HG02870 (cell line): Measurements from ENCODE around the gene MCTP1.
"Not testable (repeated sequence)": the region's sequence is repeated elsewhere in the genome, so short reads cannot be mapped to it uniquely, and the experiment has no call there.

Source experiments
- ATAC-seq: cut with Tn5 transposase; IDR thresholded peaks from one replicate; pipeline ENCODE4 v1.9.1; 2021; ENCODE audit warnings: mild to moderate bottlenecking, moderate library complexity; ENCODE audit not compliant: unreplicated experiment

MCTP1 gene

DNA sequence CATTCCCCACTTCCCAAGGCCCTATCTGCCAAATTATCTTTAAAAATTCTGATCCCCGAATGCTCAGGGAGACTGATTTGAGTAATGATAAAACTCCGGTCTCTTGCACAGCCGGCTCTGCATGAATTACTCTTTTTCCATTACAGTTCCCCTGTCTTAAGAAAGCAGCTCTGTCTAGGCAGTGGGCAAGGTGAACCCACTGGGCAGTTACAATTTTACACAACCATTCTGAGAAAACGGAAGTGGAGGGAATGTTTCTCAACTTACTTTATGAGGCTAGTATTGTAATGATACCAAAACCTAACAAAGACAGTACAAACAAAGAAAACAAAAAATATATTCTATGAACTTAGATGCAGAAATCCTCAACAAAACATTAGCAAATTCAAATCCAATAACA lies 100.0 kb downstream of the MCTP1 start:
- no peak for ATAC-seq

DNA sequence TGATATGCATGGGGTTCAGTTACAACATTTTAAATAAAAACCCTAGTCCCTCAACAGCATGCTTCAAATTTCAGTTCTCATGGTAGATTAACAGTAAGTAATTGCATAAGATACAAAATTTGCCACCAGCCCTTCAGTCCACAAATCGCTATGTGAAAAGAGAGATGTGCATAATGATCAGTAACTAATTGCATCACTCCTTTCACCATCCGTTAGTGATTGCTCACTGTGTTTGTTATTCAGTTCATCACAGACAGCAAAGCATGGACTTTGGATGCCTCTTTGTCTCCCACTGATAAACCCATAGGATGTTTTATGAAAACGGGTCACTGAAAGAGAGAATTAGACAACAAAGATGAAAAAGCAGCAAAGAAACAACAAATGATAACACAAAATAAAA lies 103.2 kb downstream of the MCTP1 start:
- no peak for ATAC-seq

DNA sequence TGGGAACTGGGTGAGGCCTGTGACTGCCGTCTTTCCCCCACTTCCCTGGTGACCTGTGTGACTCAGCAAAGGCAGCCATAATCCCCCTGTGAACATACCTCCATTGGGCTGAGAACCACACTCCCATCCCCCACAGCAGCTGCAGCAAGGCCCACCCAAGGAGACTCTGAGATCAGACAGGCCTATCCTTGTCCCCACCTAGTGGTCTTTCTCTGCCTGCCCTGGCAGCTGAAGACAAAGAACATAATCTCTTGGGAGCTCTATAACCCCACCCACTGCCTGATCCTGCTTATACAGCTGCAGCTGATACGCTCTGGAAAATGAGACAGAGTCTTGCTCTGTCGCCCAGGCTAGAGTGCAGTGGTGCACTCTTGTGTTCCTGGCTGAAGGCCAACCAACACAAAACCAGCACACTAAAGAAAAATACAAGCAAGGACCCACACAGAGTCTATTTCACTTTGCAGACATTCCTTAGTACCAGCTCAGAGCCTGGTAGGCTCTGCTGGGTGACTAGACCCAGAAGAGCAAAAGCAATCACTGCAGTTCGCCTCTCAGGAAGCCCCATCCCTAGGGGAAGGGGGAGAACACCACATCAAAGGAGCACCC lies 106.7 kb downstream of the MCTP1 start:
- no peak for ATAC-seq

DNA sequence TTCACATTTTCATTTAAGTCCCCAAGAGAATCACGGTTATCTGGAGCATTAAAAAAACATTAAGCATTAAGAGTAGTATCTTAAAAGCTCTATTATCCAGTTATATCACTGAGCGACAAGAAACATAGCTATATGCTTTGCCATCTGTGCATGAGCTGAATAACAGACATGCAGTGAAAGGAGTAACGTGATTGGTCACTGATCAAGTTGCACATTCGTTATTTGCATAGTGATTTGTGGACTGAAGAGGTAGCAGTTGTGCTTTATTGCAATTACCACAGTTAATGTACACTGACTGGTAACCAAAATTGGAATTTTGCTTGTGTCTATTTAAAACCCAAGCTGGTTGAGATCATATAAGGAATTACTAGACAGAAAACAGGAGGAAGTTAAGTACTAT lies 107.4 kb downstream of the MCTP1 start:
- no peak for ATAC-seq

DNA sequence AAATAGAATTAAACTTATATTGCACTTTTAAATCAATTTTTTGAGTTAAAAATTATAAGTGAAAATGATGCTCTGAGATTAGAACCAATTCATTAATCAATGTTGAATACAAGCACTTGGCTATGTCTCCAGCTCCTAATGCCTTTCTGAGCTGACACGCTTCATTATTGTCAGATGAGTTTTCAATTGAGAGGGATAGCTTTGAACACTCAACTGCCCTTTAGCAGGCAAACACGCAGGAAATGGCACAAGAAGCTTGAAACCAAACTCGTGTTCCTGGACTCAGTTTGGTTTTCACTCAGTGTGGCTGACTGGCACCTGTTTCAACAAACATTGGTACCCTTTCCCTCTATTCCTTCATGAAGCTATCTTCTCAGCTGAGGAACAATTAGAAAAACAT lies 109.8 kb downstream of the MCTP1 start:
- ATAC-seq = no peak

DNA sequence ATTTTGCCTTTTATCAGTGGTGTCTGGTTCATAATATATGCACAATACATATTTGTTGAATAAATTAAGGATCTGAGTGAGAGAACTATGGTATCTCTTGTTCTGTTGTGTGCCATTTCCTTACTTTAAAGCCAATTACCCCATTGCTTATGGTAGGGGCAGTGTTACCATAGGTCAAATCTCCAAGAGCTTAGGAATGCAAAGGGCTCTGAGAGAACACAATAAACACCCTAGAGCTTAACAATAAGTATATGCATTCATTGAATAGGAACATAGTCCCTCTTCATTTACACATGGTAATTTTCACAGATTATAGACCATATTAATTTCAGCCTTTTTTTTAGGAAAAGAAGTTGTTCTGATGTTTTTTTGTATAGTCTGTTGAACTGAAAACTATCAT lies 112.2 kb downstream of the MCTP1 start:
- ATAC-seq = no peak

DNA sequence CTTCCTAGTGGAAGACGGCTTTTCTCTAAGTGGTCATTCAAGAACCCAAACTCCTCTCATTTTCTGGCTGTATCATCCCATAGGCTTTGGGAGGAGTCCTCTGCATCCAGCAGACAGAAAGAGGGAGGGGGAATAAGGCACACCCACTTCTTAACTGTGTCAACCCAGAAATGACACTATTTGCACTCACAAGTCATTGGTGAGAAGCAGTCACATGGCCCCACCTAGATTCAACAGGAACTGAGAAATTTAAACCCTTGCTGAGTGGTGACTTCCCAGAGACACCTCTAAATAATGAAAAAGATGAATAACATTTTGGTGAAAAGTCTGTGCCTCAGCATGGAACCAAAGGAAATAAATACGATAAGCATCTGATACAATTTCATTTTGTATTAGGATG lies 120.0 kb downstream of the MCTP1 start:
- no peak for ATAC-seq

DNA sequence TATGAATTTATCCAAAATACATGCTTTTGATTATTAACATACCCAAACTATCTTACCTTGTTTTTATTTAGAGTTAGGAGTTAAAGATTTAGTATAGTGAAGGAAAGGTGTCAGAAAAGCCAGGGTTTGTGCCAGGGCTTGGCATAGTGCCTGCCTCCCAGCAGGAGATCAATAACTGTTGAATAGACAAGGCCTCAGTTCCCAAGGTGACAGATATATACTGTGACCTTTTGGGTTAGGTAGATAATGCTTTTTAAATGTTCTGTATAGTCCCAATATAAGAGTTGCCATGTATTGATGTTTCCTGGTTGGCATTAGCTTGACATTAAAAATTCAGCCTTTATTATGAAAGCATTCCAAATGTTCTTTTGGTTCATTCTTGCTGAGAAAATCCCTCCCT lies 121.8 kb downstream of the MCTP1 start:
- no peak for ATAC-seq

DNA sequence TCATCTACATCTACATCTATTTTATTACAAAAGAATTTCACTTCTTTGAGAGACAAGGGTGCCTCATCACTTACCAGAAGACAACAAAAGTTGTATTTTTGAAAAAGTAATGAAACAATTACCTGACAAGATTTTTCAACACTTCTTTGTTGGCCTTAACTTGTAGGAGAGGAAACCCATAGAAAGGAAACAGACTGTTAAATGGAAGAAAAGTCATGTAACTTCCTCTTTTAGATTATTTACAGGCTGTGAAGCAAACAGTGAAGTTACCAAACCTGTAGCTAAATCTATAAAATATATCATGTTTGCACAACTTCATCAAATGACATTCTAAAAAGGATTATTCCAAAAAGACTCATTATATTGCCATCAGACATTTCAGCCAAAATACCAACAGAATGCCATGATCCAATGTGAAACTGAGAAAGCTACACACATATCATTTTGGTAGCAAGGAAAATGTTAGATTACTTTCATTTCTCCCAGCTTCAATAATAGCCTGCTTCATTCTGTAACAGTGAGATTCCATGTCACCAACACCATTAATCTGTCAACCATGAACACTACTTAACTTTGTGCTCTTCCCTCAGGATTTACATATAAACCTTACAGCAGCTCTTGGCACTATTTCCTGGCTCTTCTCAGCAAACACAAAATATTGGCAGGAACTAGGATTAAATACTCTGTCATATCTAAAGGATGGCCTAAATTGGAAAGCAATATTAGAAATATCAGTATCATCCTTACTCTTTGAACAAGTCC lies 122.5 kb downstream of the MCTP1 start:
- ATAC-seq = no peak

DNA sequence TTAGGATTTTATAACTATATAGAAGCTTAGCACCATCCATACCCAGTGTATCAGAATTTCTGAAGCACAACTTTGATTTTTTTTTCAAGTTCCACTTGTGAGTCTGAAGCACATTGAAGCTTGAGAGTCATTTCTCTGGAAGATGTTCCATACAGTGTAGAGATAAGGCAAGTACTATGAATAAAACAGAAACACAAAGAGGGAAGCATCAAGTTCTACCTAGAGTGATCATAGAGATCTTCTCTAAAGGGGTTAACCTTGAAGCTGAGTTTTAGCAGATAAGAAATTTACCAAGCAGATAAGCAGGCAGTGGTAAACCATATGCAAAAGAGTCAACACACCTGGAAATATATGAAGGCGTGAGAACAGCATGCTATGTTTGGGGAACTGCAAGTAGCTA lies 125.3 kb downstream of the MCTP1 start:
- ATAC-seq = no peak

DNA sequence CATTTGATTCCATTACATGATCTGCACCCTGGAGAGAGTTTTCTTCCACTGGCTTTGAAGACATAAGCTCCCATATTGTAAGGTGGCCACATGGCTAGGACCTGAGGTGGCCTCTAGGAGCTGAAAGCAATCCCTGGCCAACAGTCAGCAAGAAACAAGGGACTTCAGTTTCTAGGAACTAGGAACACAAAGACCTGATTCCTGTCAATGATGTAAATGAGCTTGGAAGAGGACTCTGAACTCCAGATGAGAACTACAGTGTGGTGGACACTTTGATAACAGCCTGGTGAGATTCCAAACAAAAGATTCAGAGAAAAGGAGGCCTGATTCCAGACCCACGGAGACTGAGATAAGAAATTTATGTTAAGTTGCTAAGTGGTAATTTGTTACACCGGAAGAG lies 129.0 kb downstream of the MCTP1 start:
- no peak for ATAC-seq

DNA sequence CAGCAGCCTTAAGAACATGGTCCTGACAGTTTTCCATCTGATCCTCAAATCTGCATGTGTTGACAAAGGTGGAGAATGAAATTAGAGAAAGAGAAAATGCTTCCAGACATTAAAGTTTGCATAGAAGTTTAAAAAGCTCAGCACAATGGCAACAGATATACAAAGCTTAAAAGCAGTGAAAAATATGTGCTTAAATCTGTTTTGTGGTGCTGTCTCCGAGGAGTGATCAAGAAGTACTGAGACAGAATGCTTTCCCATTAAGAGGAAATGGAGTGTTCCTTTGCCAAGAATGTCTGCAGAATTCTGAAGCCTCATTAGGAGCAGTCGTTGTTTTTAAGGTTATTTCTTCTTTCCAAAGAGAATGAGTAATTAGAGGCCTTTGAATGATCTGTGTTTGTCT lies 131.4 kb downstream of the MCTP1 start:
- no peak for ATAC-seq

DNA sequence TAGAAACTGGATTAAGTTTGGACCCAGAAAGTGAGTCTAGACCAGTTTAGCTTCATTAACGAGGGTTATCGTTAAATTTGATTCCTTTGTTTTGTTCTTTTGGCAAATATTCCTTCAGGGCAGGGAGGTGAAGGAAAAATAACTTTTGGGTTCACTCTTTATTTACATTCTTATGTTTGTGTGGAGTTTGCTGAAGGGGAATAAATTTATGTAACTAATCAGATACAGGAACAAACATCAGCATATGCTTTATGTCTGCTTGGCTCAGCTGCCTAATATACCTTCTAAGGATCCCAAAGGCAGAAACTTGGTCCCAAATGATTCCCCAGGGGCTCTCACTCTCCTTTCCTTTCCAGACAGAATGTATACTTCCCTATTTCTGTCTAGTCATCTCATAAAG lies 132.4 kb downstream of the MCTP1 start:
- no peak for ATAC-seq

DNA sequence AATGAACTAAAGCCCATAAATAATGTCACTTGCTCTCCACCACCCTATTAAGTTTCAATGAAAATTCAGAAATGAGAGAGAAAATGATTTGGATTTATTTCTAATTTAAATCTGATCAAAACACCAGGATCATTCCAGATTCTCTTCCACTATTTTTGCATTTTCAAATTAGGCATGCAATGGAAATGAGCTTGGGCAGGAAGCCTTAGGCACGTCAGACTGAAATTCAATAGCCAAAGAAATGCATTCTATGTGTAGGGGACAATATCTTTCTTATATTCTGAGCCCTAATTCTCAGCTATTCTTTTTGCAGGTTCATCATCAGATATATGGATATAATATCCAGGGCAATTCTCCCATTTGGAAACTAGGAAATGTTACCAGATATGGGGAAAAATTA lies 132.8 kb downstream of the MCTP1 start:
- ATAC-seq = no peak

DNA sequence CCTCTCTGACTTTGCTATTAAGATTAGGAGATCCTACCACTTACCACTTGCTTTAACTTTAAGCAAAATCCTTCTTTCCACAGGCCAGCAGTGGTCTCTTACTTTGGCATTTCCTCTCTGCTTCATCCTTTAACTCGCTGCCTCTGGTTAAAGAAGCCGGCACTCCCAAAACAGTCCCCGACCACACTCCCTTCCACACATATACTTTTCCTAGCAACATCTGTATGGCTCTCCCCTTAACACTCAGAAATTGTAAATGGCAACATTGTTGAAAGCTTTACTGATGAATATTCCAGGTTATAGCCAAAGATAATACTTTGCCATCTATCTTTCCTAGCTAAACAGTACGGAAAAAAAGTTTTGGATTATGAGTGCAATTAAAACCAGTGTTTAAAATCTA lies 133.2 kb downstream of the MCTP1 start:
- no peak for ATAC-seq

DNA sequence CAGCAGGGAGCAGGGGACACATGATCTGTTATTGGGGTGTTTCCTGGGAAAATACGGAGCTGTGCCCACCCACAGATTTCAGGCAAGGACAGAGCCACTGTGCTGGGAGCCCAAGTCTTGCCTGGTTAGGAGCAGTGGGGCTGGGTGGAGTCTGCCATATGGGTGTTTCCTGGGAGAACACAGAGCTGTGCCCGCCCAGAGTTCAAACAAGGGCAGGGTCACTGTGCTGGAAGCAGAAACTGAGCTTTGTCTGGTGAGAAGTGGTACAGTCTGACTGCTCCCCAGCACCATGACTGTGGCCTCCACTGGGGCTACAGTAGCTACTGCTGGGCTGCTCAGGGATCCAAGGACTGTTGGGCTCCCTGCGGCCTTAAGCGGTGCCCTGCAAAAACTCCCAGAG lies 135.5 kb downstream of the MCTP1 start:
- no peak for ATAC-seq

DNA sequence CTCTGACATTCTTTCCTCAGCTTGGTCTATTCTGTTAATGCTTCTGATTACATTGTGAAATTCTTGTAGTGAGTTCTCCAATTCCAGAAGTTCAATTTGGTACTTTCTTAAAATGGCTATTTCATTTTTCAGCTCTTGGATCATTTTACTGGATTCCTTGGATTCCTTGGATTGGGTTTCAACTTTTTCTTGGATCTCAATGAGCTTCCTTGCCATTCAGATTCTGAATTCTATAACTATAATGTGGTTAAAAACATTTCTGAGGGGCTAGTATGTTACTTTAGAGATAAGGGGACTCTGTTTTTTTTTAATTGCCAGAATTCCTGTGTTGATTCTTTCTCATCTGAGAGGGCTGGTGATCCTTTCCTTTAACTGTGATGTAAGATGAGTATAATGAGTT lies 136.4 kb downstream of the MCTP1 start:
- ATAC-seq = no peak

DNA sequence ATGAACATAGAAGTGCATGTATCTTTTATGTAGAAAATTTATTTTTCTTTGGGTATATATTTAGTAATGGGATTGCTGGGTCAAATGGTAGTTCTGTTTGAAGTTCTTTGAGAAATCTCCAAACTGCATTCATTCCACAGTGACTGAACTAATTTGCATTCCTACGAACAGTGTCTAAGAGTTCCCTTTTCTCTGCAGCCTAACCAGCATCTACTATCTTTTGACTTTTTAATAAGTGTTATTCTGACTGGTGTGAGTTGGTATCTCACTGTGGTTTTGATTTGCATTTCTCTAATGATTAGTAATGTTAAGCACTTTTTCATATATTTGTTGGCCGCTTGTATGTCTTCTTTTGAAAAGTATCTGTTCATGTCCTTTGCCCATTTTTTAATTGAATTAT lies 141.0 kb downstream of the MCTP1 start:
- ATAC-seq = not testable (repeated sequence)

DNA sequence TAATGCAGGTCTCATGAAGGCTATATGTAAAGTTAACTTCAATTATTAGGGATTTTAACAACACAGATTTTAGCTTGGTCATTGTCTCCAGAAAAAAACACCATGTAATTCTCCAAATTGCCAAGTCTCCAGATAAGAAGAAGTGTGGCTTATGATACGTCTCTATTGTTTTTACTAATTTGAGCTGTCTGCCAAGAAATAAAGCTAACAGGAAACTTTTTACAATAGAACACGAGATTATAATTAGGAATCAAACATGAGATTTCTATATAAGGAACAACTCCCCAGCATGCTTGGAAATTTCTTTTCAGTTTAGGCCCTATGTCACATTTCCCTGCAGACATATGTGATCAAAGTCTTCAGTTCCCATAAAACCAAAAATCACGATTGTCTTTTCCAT lies 142.7 kb downstream of the MCTP1 start:
- ATAC-seq = no peak

DNA sequence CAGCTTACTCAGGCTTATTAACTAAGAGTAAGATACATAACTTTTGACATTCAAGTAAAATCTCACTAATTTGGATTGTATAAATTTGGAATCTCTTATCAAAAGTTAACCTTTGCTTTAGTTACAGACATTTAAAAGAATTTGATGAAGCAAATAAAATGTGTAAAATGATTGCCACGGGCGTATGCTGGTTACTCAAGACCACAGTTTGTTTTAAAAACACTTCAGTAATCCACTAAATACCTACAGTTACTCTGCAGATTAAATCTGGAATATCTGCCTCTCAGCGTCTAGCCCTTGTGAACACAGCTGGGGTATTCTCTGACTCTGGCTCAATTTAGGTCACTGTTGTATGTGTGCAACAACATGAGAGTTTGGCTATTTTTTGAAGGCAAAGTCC lies 143.8 kb downstream of the MCTP1 start:
- no peak for ATAC-seq

DNA sequence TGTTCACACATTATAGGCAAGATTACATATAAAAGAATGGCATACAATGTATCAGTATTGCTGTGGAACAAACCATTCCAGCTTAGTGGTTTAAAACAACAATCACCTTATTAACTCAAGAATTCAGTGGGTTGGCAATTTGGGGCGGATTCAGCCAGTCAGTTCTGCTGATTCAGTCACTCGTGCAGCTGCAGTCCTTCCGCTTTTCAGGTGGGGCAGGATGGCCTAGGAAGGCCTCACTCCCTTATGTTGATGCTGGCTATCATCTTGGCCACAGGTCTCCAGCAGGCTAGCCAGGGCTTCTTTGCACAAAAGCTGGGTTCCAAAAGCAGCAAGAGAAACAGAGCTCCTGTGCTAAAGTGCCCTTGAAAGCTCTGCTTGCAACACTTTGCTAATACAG lies 150.6 kb downstream of the MCTP1 start:
- no peak for ATAC-seq

DNA sequence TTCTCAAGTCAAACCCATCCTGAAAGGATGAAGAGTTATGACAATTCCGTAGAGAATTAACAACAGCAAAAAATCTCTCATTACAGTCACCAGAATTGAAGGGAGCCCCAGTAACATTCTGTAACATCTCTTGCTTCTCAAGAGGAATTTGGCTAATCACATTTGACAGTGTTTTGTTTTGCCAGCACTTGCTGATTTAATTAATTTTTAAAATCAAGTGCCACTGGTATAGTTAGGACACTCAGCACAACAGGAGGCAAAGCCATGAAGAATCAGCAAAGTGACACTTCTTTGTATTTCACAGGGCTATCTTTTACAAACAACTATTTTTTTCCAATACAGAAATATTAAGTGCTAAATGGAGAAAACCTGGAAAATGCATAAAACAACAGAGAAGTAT lies 152.8 kb downstream of the MCTP1 start:
- ATAC-seq = no peak

DNA sequence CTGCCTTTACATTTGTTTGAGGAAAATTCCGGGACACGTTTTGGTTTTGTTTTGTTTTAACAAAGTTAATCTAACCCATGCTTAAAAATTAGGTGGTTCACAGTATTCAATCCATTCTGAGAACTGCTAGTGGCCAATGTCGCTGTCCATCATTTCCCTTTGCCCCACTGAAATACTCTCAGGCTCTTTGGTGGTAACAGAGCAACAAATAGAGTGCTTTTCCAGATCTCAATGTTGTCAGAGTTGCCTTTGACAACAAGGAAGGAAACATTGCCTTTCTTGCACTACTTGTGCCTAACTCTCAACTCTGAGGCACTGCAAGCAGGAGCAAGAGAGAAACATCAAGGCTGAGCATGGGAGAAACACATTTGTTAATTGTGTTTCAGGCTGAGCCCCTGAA lies 154.0 kb downstream of the MCTP1 start:
- ATAC-seq = no peak
